Measurements from ENCODE around the gene SPATS1.

The SPATS1 gene

DNA sequence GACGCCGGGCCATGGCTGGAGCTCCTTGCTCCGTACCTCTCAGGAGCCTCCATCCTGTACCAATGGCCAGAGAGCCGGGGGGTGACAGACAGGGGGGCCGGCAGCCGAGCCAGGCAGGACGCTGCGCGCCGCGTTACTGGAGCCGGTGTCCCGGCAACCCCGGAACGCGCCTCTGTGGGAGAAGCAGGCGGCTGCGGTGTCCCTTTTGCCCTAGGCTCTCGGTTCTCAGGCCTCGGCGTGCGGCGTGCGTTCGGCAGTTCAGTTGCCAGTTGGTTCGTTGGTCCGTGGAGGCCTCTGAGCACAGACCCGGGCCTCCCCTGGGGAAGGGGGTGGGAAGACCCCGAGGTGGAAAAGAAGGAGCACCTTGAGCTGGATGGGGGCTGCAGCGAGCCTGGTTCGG, at the start of gene SPATS1:
Gene SPATS1, plus strand, starts transcription at position 162 of the 400 bp plus-strand sequence. CDS start 446 bp downstream, outside the sequence.
- no peak for FAIRE-seq

- no peak for FAIRE-seq
Observed at GRCh38 chr6:44292661-44293365, 49.6 kb upstream of the SPATS1 start.

DNA sequence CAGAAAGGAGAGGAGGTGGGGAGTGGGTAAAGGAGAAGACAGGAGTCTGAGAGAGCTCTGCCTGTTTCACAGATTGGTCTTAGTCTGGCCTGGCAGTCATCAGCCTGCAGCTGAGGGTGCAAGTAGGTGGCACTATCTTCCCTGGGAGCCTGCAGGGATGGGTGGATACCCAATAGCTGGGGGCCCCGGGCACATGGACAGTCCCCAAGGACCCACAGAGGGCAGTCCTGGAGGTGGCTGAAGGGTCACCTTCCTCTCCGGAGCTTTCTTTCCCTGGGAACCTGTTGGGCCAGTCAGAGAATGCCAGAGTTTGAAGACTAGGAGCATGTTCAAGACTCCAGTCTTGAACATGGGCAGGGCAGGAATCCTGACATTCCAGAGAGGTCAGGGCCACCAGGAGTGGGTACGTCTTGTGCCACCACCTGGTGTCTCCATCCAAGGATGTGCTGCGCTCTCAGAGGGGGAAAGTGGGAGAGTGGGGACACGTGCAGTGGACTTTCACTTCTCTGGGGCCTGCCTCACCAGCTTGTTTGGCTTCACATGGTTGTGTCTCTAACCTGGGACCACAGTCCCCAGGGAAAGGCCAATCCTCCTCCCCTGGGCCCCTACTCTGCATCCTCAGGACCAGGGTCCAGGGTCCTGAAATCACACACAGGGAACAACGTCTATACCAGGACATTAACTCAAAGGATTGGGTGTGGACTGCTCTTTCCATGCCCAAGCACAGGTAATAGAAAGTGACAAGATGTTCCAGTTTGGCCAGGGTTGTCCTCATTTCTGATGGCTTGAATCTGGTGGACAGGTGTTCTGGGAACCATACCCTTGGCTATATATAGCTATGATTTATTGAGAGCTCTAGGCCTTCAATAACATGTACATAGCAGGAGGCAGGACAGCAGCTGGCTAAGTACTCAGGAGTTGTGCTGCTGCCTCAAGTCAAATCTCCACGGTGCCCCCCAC, 47.3 kb upstream of the SPATS1 start:
- FAIRE-seq, result no peak

- FAIRE-seq, result no peak
Observed at GRCh38 chr6:44297063-44298038, 45.1 kb upstream of the SPATS1 start.

GRCh38 chr6:44298055-44298803, 44.2 kb upstream of the SPATS1 start:
- no peak for FAIRE-seq

GRCh38 chr6:44298864-44299263, 43.6 kb upstream of the SPATS1 start:
- FAIRE-seq, result no peak

DNA sequence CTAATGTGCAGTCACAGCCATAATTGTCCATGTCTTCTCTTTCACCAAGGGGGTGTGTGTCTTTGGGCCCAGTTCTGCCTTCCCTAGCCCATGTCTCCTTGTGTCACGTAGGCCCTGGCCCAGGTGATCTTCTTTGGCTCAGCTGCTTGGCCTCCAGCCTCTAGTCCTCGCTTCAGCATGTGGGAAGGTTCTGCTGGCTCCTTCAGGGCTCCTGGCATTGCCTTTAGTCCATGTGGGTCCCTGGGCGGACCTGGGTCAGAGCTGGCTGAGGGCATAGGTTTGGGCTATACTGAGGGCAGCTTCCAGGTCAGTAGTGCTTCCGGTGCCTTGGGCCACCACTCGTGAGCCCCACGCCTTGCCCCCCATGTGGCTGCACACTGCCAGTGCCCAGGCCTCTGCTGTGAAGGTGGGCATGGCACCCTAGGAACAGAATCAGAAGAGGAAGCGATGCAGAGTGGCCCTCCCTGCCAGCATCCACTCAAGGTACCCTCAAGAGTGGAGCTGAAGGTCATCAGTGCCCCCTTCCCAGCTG, 42.1 kb upstream of the SPATS1 start:
- FAIRE-seq, result no peak

DNA sequence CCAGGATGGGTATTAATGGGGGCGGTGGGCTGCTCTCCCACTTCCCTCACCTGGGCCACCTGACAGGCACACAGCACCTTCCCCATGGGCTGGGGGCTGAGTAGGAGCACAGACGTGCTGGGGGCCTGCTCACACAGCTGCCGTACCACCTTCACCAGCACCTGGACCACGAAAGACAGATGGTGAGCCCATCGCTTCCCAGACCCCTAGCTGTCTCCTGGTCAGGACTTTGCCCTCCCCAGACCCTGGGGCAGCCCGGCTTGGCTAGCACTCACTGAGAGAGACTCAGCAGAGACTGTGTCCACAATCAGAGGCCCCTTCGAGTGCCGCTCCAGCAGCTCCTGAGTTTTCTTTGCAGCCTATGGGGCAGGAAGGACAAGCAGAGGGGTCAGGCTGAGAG, 41.3 kb upstream of the SPATS1 start:
- FAIRE-seq, result no peak

- no peak for FAIRE-seq
Observed at GRCh38 chr6:44301782-44302564, 40.5 kb upstream of the SPATS1 start.

- no peak for FAIRE-seq
Observed at GRCh38 chr6:44302856-44303255, 39.6 kb upstream of the SPATS1 start.

GRCh38 chr6:44303842-44304241, 38.6 kb upstream of the SPATS1 start:
- no peak for FAIRE-seq

DNA sequence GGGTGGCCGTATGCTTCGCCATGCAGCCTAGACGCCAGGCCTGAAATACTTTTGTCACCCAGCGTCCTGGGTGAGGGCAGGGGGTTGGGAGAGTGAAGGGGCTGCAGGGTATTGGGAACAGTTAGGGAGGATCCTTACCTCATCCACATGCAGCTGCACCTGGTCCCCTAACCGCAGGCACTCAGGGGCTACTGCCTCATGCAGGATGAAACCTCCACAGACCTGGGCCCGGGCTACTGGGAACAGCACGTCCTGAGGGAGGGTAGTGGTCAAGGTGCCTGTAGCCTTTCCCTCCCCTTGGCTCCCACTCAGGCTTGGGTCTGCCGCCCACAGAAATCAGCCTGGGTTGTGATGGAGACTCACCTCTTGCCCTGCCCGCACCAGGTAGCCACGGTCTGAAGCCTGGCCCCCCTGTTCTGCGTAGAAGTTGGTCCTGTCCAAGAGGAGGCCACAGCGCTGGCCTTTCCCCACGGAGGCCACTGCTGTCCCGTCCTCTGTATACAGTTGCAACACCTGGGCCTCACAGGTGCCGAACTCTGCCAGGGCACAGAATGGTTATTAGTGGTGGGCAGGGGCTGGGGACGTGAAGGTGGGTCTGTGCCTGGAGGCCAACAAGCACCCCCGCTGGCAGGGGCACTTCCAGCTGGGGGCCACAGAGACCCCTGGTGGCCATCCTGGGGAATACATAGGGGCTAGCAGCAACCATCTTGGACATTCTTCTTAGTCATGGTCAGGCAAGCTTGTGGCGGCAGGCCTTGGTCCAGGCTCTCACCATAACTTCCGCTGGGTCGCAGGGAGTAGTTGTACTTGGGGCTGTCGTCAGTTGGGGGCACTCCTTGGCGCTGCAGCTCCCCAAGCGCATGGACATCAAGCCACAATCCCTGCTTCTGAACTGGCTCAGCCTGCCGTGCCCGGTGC, 37.9 kb upstream of the SPATS1 start:
- FAIRE-seq, result no peak

- no peak for FAIRE-seq
Observed at GRCh38 chr6:44305200-44305725, 37.2 kb upstream of the SPATS1 start.

GRCh38 chr6:44306710-44307109, 35.7 kb upstream of the SPATS1 start:
- no peak for FAIRE-seq

GRCh38 chr6:44307217-44307616, 35.2 kb upstream of the SPATS1 start:
- no peak for FAIRE-seq

DNA sequence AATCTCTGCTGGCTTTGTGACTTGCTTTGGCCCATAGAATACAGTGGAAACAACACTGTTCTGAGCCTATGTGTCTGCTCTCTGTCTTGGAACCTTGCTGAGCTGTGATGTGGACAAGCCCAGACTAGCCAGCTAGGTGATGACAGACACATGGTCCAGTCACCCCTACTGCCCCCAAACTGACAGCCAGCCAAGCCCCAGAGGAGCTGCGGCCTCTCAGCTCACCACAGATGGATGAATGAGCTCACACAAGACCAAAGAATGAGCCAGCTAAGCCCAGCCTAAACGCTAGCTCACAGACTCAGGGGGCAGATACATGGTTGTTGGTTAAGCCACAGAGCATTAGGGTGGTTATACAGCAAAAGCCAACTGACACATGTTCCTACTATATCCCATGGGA, 33.4 kb upstream of the SPATS1 start:
- FAIRE-seq, result no peak

DNA sequence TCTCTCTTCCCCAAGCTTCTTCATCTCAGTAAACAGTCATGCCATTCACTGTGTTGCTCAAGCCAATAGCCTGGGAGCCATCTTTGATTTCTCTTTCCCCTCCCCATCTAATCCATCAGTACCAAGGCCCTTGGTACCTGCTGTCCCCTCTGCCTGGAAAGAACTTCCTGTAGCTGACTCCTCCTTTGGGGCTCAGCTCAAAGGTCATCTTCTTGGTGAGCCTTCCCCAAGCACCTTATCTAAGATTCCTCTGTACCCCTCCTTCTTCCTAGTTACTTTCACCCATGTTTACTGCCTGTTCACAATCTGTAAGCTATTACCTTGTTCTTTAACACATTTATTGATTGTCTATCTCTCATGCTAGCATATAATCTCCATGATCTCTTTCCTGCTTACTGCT, 32.8 kb upstream of the SPATS1 start:
- FAIRE-seq, result no peak

- no peak for FAIRE-seq
Observed at GRCh38 chr6:44310241-44310640, 32.2 kb upstream of the SPATS1 start.

DNA sequence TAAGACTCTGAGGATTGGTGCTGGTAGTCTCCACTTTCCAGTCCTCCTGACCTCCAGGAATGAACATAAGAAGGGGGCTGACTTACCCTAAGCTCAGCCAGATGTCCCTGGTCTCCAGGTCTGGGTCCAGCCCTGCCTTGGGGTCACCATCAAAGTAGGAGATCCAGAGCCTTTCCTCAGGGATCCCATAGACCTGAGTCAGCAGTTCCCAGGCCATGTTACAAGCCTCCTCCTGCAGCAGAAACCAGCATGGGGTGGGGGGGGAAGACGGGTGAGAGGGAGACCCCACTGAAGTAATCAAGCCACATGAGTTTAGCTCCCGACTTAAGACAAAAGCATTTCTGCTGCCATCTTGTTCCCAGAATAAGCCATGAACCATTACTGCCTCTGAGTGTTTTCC, 31.1 kb upstream of the SPATS1 start:
- FAIRE-seq, result no peak

- no peak for FAIRE-seq
Observed at GRCh38 chr6:44311767-44312166, 30.7 kb upstream of the SPATS1 start.
